Measurements from ENCODE around the gene KDM8.

GRCh38 chr16:27193300-27193990, 9.9 kb upstream of the KDM8 start:
- TF ChIP-seq CTCF (IDR thresholded peaks at IDR 0.05) (no peak), POLR2A (IDR thresholded peaks at IDR 0.05) (no peak), EP300 (IDR thresholded peaks at IDR 0.05; ENCODE audit: low read depth) (no peak)

Measured in transverse colon (tissue), 3 donors.